ENCODE results near the gene ACTN4. TPM values are rescaled to one million over a fixed set of nuclear protein-coding genes. Genes with fewer than 3 reads are reported as not detected.

ACTN4 gene
- total and polyA plus RNA-seq, 10 of the 15 experiments (the other 5 are each of a cell fraction or from before 2014, with no cell fraction given), result 2.4 to 293 (median 72.5) TPM

DNA sequence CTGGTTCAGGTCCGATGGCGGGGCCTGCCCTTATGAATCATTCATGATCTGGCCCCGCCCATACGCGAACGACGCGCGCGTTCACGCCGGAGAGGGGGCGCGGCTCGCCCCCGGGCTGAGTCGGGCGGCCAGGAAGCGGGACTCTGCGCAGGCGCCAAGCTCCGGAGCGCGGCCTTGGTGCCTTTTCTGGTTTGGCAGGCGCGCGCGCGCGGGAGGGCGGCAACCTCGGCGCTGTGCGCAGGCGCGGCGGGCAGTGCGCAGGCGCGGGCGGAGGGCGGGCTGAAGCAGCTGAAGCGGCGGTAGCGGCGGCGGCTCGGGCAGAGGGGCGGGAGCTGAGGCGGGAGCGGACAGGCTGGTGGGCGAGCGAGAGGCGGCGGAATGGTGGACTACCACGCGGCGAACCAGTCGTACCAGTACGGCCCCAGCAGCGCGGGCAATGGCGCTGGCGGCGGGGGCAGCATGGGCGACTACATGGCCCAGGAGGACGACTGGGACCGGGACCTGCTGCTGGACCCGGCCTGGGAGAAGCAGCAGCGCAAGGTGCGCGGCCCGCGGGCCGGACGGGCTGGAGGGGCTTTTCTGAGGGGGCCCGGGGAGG, at the start of gene ACTN4 (continued):
- TF ChIP-seq, protein P1, sequence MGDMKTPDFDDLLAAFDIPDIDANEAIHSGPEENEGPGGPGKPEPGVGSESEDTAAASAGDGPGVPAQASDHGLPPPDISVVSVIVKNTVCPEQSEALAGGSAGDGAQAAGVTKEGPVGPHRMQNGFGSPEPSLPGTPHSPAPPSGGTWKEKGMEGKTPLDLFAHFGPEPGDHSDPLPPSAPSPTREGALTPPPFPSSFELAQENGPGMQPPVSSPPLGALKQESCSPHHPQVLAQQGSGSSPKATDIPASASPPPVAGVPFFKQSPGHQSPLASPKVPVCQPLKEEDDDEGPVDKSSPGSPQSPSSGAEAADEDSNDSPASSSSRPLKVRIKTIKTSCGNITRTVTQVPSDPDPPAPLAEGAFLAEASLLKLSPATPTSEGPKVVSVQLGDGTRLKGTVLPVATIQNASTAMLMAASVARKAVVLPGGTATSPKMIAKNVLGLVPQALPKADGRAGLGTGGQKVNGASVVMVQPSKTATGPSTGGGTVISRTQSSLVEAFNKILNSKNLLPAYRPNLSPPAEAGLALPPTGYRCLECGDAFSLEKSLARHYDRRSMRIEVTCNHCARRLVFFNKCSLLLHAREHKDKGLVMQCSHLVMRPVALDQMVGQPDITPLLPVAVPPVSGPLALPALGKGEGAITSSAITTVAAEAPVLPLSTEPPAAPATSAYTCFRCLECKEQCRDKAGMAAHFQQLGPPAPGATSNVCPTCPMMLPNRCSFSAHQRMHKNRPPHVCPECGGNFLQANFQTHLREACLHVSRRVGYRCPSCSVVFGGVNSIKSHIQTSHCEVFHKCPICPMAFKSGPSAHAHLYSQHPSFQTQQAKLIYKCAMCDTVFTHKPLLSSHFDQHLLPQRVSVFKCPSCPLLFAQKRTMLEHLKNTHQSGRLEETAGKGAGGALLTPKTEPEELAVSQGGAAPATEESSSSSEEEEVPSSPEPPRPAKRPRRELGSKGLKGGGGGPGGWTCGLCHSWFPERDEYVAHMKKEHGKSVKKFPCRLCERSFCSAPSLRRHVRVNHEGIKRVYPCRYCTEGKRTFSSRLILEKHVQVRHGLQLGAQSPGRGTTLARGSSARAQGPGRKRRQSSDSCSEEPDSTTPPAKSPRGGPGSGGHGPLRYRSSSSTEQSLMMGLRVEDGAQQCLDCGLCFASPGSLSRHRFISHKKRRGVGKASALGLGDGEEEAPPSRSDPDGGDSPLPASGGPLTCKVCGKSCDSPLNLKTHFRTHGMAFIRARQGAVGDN (IDR thresholded peaks at IDR 0.05), result peak; percentile 83
- TF ChIP-seq NFYA (IDR thresholded peaks at IDR 0.05; ENCODE audit: borderline replicate concordance, low read depth, low read length) (no peak), MYC (IDR thresholded peaks at IDR 0.05; ENCODE audit: insufficient read depth, insufficient read length, insufficient replicate concordance, low read length, severe bottlenecking) (no peak), SMC3 (IDR thresholded peaks at IDR 0.05; ENCODE audit: borderline replicate concordance, low read length) (no peak), NFIC (IDR thresholded peaks at IDR 0.05; ENCODE audit: low read depth, low read length) (no peak), TCF7 (IDR thresholded peaks at IDR 0.05; ENCODE audit: borderline replicate concordance) (no peak), HDAC6 (IDR thresholded peaks at IDR 0.05; ENCODE audit: unreplicated experiment) (no peak), POLR2AphosphoS2 (IDR thresholded peaks at IDR 0.05; ENCODE audit: low read depth, low read length) (peak; percentile 93; the same call in 1 of the 2 replicates)
- TF ChIP-seq, protein P2, sequence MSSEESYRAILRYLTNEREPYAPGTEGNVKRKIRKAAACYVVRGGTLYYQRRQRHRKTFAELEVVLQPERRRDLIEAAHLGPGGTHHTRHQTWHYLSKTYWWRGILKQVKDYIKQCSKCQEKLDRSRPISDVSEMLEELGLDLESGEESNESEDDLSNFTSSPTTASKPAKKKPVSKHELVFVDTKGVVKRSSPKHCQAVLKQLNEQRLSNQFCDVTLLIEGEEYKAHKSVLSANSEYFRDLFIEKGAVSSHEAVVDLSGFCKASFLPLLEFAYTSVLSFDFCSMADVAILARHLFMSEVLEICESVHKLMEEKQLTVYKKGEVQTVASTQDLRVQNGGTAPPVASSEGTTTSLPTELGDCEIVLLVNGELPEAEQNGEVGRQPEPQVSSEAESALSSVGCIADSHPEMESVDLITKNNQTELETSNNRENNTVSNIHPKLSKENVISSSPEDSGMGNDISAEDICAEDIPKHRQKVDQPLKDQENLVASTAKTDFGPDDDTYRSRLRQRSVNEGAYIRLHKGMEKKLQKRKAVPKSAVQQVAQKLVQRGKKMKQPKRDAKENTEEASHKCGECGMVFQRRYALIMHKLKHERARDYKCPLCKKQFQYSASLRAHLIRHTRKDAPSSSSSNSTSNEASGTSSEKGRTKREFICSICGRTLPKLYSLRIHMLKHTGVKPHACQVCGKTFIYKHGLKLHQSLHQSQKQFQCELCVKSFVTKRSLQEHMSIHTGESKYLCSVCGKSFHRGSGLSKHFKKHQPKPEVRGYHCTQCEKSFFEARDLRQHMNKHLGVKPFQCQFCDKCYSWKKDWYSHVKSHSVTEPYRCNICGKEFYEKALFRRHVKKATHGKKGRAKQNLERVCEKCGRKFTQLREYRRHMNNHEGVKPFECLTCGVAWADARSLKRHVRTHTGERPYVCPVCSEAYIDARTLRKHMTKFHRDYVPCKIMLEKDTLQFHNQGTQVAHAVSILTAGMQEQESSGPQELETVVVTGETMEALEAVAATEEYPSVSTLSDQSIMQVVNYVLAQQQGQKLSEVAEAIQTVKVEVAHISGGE (CRISPR knock-in tag; IDR thresholded peaks at IDR 0.05), result no peak
- TF ChIP-seq, protein P3, sequence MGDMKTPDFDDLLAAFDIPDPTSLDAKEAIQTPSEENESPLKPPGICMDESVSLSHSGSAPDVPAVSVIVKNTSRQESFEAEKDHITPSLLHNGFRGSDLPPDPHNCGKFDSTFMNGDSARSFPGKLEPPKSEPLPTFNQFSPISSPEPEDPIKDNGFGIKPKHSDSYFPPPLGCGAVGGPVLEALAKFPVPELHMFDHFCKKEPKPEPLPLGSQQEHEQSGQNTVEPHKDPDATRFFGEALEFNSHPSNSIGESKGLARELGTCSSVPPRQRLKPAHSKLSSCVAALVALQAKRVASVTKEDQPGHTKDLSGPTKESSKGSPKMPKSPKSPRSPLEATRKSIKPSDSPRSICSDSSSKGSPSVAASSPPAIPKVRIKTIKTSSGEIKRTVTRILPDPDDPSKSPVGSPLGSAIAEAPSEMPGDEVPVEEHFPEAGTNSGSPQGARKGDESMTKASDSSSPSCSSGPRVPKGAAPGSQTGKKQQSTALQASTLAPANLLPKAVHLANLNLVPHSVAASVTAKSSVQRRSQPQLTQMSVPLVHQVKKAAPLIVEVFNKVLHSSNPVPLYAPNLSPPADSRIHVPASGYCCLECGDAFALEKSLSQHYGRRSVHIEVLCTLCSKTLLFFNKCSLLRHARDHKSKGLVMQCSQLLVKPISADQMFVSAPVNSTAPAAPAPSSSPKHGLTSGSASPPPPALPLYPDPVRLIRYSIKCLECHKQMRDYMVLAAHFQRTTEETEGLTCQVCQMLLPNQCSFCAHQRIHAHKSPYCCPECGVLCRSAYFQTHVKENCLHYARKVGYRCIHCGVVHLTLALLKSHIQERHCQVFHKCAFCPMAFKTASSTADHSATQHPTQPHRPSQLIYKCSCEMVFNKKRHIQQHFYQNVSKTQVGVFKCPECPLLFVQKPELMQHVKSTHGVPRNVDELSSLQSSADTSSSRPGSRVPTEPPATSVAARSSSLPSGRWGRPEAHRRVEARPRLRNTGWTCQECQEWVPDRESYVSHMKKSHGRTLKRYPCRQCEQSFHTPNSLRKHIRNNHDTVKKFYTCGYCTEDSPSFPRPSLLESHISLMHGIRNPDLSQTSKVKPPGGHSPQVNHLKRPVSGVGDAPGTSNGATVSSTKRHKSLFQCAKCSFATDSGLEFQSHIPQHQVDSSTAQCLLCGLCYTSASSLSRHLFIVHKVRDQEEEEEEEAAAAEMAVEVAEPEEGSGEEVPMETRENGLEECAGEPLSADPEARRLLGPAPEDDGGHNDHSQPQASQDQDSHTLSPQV (IDR thresholded peaks at IDR 0.05), result no peak
- TF ChIP-seq, protein P4, sequence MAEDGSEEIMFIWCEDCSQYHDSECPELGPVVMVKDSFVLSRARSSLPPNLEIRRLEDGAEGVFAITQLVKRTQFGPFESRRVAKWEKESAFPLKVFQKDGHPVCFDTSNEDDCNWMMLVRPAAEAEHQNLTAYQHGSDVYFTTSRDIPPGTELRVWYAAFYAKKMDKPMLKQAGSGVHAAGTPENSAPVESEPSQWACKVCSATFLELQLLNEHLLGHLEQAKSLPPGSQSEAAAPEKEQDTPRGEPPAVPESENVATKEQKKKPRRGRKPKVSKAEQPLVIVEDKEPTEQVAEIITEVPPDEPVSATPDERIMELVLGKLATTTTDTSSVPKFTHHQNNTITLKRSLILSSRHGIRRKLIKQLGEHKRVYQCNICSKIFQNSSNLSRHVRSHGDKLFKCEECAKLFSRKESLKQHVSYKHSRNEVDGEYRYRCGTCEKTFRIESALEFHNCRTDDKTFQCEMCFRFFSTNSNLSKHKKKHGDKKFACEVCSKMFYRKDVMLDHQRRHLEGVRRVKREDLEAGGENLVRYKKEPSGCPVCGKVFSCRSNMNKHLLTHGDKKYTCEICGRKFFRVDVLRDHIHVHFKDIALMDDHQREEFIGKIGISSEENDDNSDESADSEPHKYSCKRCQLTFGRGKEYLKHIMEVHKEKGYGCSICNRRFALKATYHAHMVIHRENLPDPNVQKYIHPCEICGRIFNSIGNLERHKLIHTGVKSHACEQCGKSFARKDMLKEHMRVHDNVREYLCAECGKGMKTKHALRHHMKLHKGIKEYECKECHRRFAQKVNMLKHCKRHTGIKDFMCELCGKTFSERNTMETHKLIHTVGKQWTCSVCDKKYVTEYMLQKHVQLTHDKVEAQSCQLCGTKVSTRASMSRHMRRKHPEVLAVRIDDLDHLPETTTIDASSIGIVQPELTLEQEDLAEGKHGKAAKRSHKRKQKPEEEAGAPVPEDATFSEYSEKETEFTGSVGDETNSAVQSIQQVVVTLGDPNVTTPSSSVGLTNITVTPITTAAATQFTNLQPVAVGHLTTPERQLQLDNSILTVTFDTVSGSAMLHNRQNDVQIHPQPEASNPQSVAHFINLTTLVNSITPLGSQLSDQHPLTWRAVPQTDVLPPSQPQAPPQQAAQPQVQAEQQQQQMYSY (CRISPR knock-in tag; IDR thresholded peaks at IDR 0.05), result no peak; the same call in 1 of the 2 replicates

Measured in GM12878 (cell line).